Astrocyte (in vitro differentiated cells and primary cell): Measurements from ENCODE around the gene DOK6. TPM values are rescaled to one million over a fixed set of nuclear protein-coding genes. Genes with fewer than 3 reads are reported as not detected.

Source experiments
- DNase-seq: peaks from one replicate; pipeline ENCODE4 v3.0.0-alpha.2; 2010; ENCODE audit warnings: low read depth
- FAIRE-seq: peaks from 2 replicates; lab custom pipeline; 2011; peaks lifted over from hg19 to GRCh38; lab: Jason Lieb, UNC
- H2AFZ ChIP-seq: 2 replicates; pipeline ENCODE4 v1.6.0; 2012; ENCODE audit warnings: low read depth, low read length, inconsistent platforms
- H3K27ac ChIP-seq: 2 replicates; pipeline ENCODE4 v1.5.1; 2011; ENCODE audit warnings: low read depth, low read length, inconsistent platforms
- H3K27me3 ChIP-seq: 2 replicates; pipeline ENCODE4 v1.6.0; 2011; ENCODE audit warnings: low read length, inconsistent platforms; ENCODE audit not compliant: insufficient read depth
- H3K36me3 ChIP-seq: 2 replicates; pipeline ENCODE4 v1.5.1; 2011; ENCODE audit warnings: low read length, inconsistent platforms; ENCODE audit not compliant: insufficient read depth
- H3K4me1 ChIP-seq: 2 replicates; pipeline ENCODE4 v1.5.1; 2011; ENCODE audit warnings: low read length, inconsistent platforms; ENCODE audit not compliant: insufficient read depth
- H3K4me2 ChIP-seq: 2 replicates; pipeline ENCODE4 v1.6.0; 2012; ENCODE audit warnings: low read length, inconsistent platforms
- H3K4me3 ChIP-seq: 2 replicates; pipeline ENCODE4 v1.5.1; 2011; ENCODE audit warnings: low read depth, mild to moderate bottlenecking, low read length, inconsistent platforms; ENCODE audit not compliant: insufficient read depth
- H3K79me2 ChIP-seq: 2 replicates; pipeline ENCODE4 v1.6.0; 2012; ENCODE audit warnings: mild to moderate bottlenecking, low read length, inconsistent platforms; ENCODE audit not compliant: insufficient read depth
- H3K9ac ChIP-seq: 2 replicates; pipeline ENCODE4 v1.6.0; 2012; ENCODE audit warnings: mild to moderate bottlenecking, low read length, inconsistent platforms
- H3K9me3 ChIP-seq: 2 replicates; pipeline ENCODE4 v1.5.1; 2012; ENCODE audit warnings: low read depth, mild to moderate bottlenecking, low read length, inconsistent platforms; ENCODE audit not compliant: insufficient read depth
- H4K20me1 ChIP-seq: 2 replicates; pipeline ENCODE4 v1.6.0; 2012; ENCODE audit warnings: low read length, inconsistent platforms; ENCODE audit not compliant: insufficient read depth
- H3K27ac Mint-ChIP-seq: one replicate; pipeline ENCODE4 v1.8.0; 2021; ENCODE audit warnings: mild to moderate bottlenecking, mixed read lengths; ENCODE audit not compliant: unreplicated experiment
- H3K27me3 Mint-ChIP-seq: one replicate; pipeline ENCODE4 v1.8.0; 2021; ENCODE audit warnings: low read depth, mixed read lengths; ENCODE audit not compliant: unreplicated experiment
- H3K36me3 Mint-ChIP-seq: one replicate; pipeline ENCODE4 v1.8.0; 2021; ENCODE audit warnings: low read depth, mixed read lengths; ENCODE audit not compliant: unreplicated experiment
- H3K4me1 Mint-ChIP-seq: one replicate; pipeline ENCODE4 v1.8.0; 2021; ENCODE audit warnings: low read depth, mixed read lengths; ENCODE audit not compliant: unreplicated experiment
- H3K4me3 Mint-ChIP-seq: one replicate; pipeline ENCODE4 v1.8.0; 2021; ENCODE audit warnings: mild to moderate bottlenecking, moderate library complexity, mixed read lengths; ENCODE audit not compliant: unreplicated experiment
- H3K9me3 Mint-ChIP-seq: one replicate; pipeline ENCODE4 v1.8.0; 2021; ENCODE audit warnings: mild to moderate bottlenecking, mixed read lengths; ENCODE audit not compliant: unreplicated experiment
- CTCF ChIP-seq: IDR thresholded peaks from 2 replicates; pipeline ENCODE4 v1.5.1; 2011; ENCODE audit warnings: low read depth, mild to moderate bottlenecking, inconsistent platforms, low read length, moderate library complexity; ENCODE audit not compliant: insufficient read depth
- EZH2 ChIP-seq: IDR thresholded peaks from 2 replicates; pipeline ENCODE4 v1.6.1; 2012; ENCODE audit warnings: mild to moderate bottlenecking, low read length, inconsistent platforms; ENCODE audit not compliant: insufficient read depth
- total RNA-seq: library from RNA; stranded (reverse); gene quantifications from 2 replicates; pipeline ENCODE4 v1.2.1, GENCODE V29; 2021

The DOK6 gene
- total RNA-seq, 1 donor from 2014 or later = 2.9 TPM

- Histone ChIP-seq H3K4me3 (no peak overlapping the region), H3K9me3 (no peaks in the 10 kb centered on the region), H3K36me3 (no peaks in the 10 kb centered on the region), H3K27ac (no peak overlapping the region), H3K79me2 (no peaks in the 10 kb centered on the region), H3K9ac (no peak overlapping the region), H4K20me1 (no peaks in the 10 kb centered on the region), H2AFZ (no peak overlapping the region), H3K4me2 (no peak overlapping the region), H3K27me3 (no peaks in the 10 kb centered on the region), H3K4me1 (peaks cover 11% of the 10 kb centered on the region)
- no peak overlapping the region for H3K27ac Mint-ChIP-seq
- H3K27me3 Mint-ChIP-seq = no peaks in the 10 kb centered on the region
- FAIRE-seq (no peak), DNase-seq (no peak)
- no peak overlapping the region for H3K4me3 Mint-ChIP-seq
- TF ChIP-seq CTCF = no peak
- no peak for TF ChIP-seq EZH2
- H3K36me3 Mint-ChIP-seq = no peaks in the 10 kb centered on the region
- no peaks in the 10 kb centered on the region for H3K9me3 Mint-ChIP-seq
- peaks cover 25% of the 10 kb centered on the region for H3K4me1 Mint-ChIP-seq
Measured at GRCh38 chr18:69784815-69785214, 384.1 kb downstream of the DOK6 start.

- Histone ChIP-seq H3K4me2 (no peak overlapping the region), H3K79me2 (no peaks in the 10 kb centered on the region), H3K4me1 (peaks cover 11% of the 10 kb centered on the region), H3K36me3 (no peaks in the 10 kb centered on the region), H3K9me3 (no peaks in the 10 kb centered on the region), H3K27me3 (no peaks in the 10 kb centered on the region), H3K27ac (no peak overlapping the region), H3K9ac (no peak overlapping the region), H4K20me1 (no peaks in the 10 kb centered on the region), H2AFZ (peak overlapping the region; percentile 11), H3K4me3 (no peak overlapping the region)
- Mint-ChIP-seq H3K4me3 (no peak overlapping the region), H3K4me1 (peaks cover 25% of the 10 kb centered on the region), H3K36me3 (no peaks in the 10 kb centered on the region), H3K9me3 (no peaks in the 10 kb centered on the region), H3K27me3 (no peaks in the 10 kb centered on the region), H3K27ac (no peak overlapping the region)
- DNase-seq = peak; percentile 73
- TF ChIP-seq EZH2 (no peak), CTCF (no peak)
- FAIRE-seq = no peak
Measured at GRCh38 chr18:69785466-69785865, 384.8 kb downstream of the DOK6 start.

GRCh38 chr18:69786427-69786826, 385.7 kb downstream of the DOK6 start:
- DNase-seq (no peak), FAIRE-seq (no peak)
- no peaks in the 10 kb centered on the region for H4K20me1 ChIP-seq
- no peak overlapping the region for H3K27ac Mint-ChIP-seq
- no peaks in the 10 kb centered on the region for H3K27me3 Mint-ChIP-seq
- peaks cover 25% of the 10 kb centered on the region for H3K4me1 Mint-ChIP-seq
- no peak overlapping the region for H3K27ac ChIP-seq
- H3K9ac ChIP-seq = no peak overlapping the region
- no peak overlapping the region for H3K4me3 Mint-ChIP-seq
- H3K4me2 ChIP-seq = no peak overlapping the region
- no peaks in the 10 kb centered on the region for H3K9me3 ChIP-seq
- no peaks in the 10 kb centered on the region for H3K36me3 Mint-ChIP-seq
- no peak overlapping the region for H3K4me3 ChIP-seq
- no peak for TF ChIP-seq CTCF
- no peak for TF ChIP-seq EZH2
- H2AFZ ChIP-seq = no peak overlapping the region
- peaks cover 11% of the 10 kb centered on the region for H3K4me1 ChIP-seq
- H3K27me3 ChIP-seq = no peaks in the 10 kb centered on the region
- no peaks in the 10 kb centered on the region for H3K36me3 ChIP-seq
- H3K9me3 Mint-ChIP-seq = no peaks in the 10 kb centered on the region
- H3K79me2 ChIP-seq = no peaks in the 10 kb centered on the region
